Memory B cell (primary cell): ENCODE data around the gene UBASH3B.
"Not testable (repeated sequence)": the region's sequence is repeated elsewhere in the genome, so short reads cannot be mapped to it uniquely, and the experiment has no call there.

Experiments used
- ATAC-seq: fragments of 150-1000 bp; cut with Tn5 transposase; 2 replicates; pipeline ENCODE4 v1.10.0; 2021; ENCODE audit warnings: low read depth, mild to moderate bottlenecking, moderate library complexity
- DNase-seq, 2 donors: peaks; one replicate each; pipeline ENCODE4 v3.0.0; 2022; ENCODE audit warnings: low spot score in 2 of 2
- H3K27ac Mint-ChIP-seq: one replicate; pipeline ENCODE4 v1.8.0; 2022; ENCODE audit warnings: mild to moderate bottlenecking, moderate library complexity, mixed read lengths
- H3K27me3 Mint-ChIP-seq: one replicate; pipeline ENCODE4 v1.8.0; 2022; ENCODE audit warnings: mixed read lengths
- H3K36me3 Mint-ChIP-seq: one replicate; pipeline ENCODE4 v1.8.0; 2022; ENCODE audit warnings: mild to moderate bottlenecking, mixed read lengths
- H3K4me1 Mint-ChIP-seq: one replicate; pipeline ENCODE4 v1.8.0; 2022; ENCODE audit warnings: mixed read lengths
- H3K4me3 Mint-ChIP-seq: one replicate; pipeline ENCODE4 v1.8.0; 2022; ENCODE audit warnings: mild to moderate bottlenecking, moderate library complexity, mixed read lengths
- H3K9me3 Mint-ChIP-seq: one replicate; pipeline ENCODE4 v1.8.0; 2022; ENCODE audit warnings: mixed read lengths

The UBASH3B gene

GRCh38 chr11:122820158-122820557 is 164.6 kb downstream of the UBASH3B start:
- H3K4me1 Mint-ChIP-seq: peaks cover 10% of the 10 kb centered on the region
- H3K36me3 Mint-ChIP-seq: peaks cover 15% of the 10 kb centered on the region
- H3K4me3 Mint-ChIP-seq: no peak overlapping the region
- H3K27me3 Mint-ChIP-seq: peaks cover 3% of the 10 kb centered on the region
- DNase-seq: no peak
- no peak for ATAC-seq
- H3K9me3 Mint-ChIP-seq: peaks cover 7% of the 10 kb centered on the region
- H3K27ac Mint-ChIP-seq: no peak overlapping the region

DNA sequence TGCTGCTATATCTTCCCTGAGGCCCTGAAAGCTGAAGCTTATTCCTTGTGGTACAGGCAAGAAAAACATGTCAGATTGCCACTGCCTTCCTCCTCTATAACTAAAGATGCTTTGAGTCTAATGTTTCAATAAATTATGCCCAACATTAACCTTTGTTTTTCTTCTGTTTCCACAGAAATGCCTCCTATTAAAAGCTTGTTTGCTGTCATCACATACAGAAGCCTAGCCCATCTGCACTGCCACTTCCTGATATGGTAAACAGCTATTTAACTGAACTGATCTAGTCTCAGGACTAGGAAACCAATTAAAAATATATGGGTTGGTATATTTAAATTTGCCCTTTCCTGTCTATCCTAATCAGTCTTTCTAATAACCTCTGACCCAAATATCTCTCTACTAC is 165.6 kb downstream of the UBASH3B start:
- H3K4me3 Mint-ChIP-seq: no peak overlapping the region
- peaks cover 10% of the 10 kb centered on the region for H3K27me3 Mint-ChIP-seq
- peaks cover 7% of the 10 kb centered on the region for H3K9me3 Mint-ChIP-seq
- H3K4me1 Mint-ChIP-seq: peaks cover 12% of the 10 kb centered on the region
- H3K36me3 Mint-ChIP-seq: peaks cover 18% of the 10 kb centered on the region
- DNase-seq (no peak), ATAC-seq (no peak)
- H3K27ac Mint-ChIP-seq: no peak overlapping the region

DNA sequence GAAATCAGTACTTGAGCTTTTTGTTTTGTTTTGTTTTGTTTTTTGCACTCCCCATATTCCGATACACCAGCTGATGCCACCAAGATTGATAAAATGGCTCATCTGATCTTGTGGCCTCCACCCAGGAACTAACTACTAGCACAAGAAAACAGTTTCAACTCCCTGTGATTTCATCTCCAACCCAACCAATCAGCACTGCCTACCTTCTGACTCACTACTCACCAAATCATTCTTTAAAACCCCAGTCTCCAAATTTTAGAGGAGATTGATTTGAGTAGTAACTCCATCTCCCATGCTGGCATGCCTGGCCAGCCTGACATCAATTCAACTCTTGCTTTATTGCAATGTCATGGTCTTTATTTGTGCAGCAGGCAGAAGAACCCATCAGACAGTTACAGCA is 166.7 kb downstream of the UBASH3B start:
- ATAC-seq: no peak
- H3K36me3 Mint-ChIP-seq: peaks cover 13% of the 10 kb centered on the region

DNA sequence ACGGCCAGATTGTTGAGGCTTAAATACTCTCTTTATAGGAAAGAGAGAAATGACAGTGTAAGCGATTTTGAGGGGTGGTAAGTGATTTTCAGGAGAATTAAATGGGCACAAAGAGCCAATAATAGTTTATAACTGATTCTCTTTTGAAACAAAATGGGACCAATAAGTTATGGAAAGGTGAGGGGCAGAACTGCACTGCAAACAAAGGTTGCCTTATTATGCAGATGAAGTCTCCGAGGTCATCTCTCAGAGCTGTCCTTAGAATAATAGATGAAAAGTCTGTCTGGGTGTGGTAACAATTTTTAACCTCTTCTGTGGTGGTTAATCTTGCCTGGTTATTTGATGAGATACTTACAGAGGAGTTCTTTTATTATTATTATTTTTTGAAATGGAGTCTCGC is 168.0 kb downstream of the UBASH3B start:
- Mint-ChIP-seq H3K27me3 (peaks cover 12% of the 10 kb centered on the region), H3K36me3 (peaks cover 13% of the 10 kb centered on the region), H3K4me3 (no peak overlapping the region), H3K27ac (no peak overlapping the region), H3K9me3 (peaks cover 7% of the 10 kb centered on the region), H3K4me1 (peaks cover 7% of the 10 kb centered on the region)
- no peak for ATAC-seq
- no peak for DNase-seq

More for the DNA sequence above, 166.7 kb downstream of the UBASH3B start:
- H3K9me3 Mint-ChIP-seq: peaks cover 7% of the 10 kb centered on the region
- no peak for DNase-seq
- peaks cover 12% of the 10 kb centered on the region for H3K27me3 Mint-ChIP-seq
- H3K27ac Mint-ChIP-seq: peak overlapping the region; percentile 39
- peaks cover 7% of the 10 kb centered on the region for H3K4me1 Mint-ChIP-seq
- no peak overlapping the region for H3K4me3 Mint-ChIP-seq

- peaks cover 15% of the 10 kb centered on the region for H3K27me3 Mint-ChIP-seq
- not testable (repeated sequence) for H3K9me3 Mint-ChIP-seq, H3K27ac Mint-ChIP-seq
Observed at GRCh38 chr11:122829371-122829770, 173.8 kb downstream of the UBASH3B start.

DNA sequence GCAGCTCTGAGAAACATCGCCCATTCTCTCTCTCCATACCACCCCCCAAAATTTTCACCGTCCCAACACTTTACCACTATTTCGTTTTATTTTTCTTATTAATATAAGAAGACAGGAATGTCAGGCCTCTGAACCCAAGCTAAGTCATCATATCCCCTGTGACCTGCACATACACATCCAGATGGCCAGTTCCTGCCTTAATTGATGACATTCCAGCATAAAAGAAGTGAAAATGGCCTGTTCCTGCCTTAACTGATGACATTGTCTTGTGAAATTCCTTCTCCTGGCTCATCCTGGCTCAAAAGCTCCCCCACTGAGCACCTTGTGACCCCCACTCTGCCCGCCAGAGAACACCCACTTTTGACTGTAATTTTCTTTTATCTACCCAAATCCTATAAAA is 176.8 kb downstream of the UBASH3B start:
- not testable (repeated sequence) for H3K27ac Mint-ChIP-seq, DNase-seq, ATAC-seq, H3K27me3 Mint-ChIP-seq, H3K36me3 Mint-ChIP-seq, H3K9me3 Mint-ChIP-seq
- Mint-ChIP-seq H3K4me3 (peak overlapping the region; percentile 35), H3K4me1 (peaks cover 14% of the 10 kb centered on the region)

More at GRCh38 chr11:122829371-122829770, 173.8 kb downstream of the UBASH3B start:
- not testable (repeated sequence) for ATAC-seq, H3K36me3 Mint-ChIP-seq, H3K4me3 Mint-ChIP-seq, DNase-seq
- H3K4me1 Mint-ChIP-seq: peaks cover 15% of the 10 kb centered on the region

DNA sequence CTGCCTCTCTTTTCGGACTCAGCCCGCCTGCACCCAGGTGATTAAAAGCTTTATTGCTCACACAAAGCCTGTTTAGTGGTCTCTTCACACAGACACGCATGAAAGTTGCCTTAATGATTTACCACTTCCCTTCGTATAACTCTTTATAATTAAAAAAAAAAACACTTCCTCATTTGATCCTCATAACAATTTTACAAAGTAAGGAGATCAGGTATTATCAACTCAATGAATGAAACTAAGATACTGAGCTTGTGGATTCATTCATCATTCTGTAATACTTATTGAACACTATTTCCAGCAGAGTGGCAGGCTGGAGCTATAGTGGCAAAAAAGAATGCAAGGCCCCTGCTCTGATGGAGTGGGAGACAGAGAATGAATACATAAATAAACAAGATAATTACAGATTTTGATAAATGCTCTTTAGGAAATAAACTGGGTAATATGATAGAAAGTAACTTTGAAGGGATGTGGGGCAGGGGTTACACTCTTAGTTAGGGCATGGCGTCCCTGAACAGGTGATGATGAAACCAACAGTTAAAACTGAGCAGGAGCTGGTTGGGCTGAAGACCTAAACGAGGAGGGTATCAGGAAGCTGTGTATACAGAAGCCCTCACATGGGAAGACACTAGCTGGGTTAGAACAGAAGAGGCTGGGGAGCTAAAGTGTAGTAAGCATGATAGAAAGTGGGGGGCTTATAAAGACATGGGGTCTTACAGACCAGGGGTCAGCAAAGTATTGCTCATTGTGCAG is 177.4 kb downstream of the UBASH3B start:
- H3K4me1 Mint-ChIP-seq: peaks cover 19% of the 10 kb centered on the region
- H3K27me3 Mint-ChIP-seq: peaks cover 7% of the 10 kb centered on the region
- DNase-seq: no peak
- no peaks in the 10 kb centered on the region for H3K36me3 Mint-ChIP-seq
- H3K9me3 Mint-ChIP-seq: peaks cover 5% of the 10 kb centered on the region
- H3K27ac Mint-ChIP-seq: no peak overlapping the region
- peak overlapping the region; percentile 35 for H3K4me3 Mint-ChIP-seq
- ATAC-seq: peak; percentile 92

- no peak overlapping the region for H3K4me3 Mint-ChIP-seq
- DNase-seq (no peak), ATAC-seq (no peak)
- no peak overlapping the region for H3K27ac Mint-ChIP-seq
- H3K9me3 Mint-ChIP-seq: peaks cover 5% of the 10 kb centered on the region
- H3K36me3 Mint-ChIP-seq: no peaks in the 10 kb centered on the region
- peaks cover 7% of the 10 kb centered on the region for H3K27me3 Mint-ChIP-seq
- H3K4me1 Mint-ChIP-seq: peaks cover 22% of the 10 kb centered on the region
Observed at GRCh38 chr11:122833846-122834464, 178.4 kb downstream of the UBASH3B start.

GRCh38 chr11:122836916-122837315 is 181.4 kb downstream of the UBASH3B start:
- H3K9me3 Mint-ChIP-seq: peaks cover 5% of the 10 kb centered on the region
- no peak overlapping the region for H3K27ac Mint-ChIP-seq
- H3K27me3 Mint-ChIP-seq: peaks cover 4% of the 10 kb centered on the region
- peaks cover 21% of the 10 kb centered on the region for H3K4me1 Mint-ChIP-seq
- no peak overlapping the region for H3K4me3 Mint-ChIP-seq
- ATAC-seq (no peak), DNase-seq (no peak)
- H3K36me3 Mint-ChIP-seq: no peaks in the 10 kb centered on the region

DNA sequence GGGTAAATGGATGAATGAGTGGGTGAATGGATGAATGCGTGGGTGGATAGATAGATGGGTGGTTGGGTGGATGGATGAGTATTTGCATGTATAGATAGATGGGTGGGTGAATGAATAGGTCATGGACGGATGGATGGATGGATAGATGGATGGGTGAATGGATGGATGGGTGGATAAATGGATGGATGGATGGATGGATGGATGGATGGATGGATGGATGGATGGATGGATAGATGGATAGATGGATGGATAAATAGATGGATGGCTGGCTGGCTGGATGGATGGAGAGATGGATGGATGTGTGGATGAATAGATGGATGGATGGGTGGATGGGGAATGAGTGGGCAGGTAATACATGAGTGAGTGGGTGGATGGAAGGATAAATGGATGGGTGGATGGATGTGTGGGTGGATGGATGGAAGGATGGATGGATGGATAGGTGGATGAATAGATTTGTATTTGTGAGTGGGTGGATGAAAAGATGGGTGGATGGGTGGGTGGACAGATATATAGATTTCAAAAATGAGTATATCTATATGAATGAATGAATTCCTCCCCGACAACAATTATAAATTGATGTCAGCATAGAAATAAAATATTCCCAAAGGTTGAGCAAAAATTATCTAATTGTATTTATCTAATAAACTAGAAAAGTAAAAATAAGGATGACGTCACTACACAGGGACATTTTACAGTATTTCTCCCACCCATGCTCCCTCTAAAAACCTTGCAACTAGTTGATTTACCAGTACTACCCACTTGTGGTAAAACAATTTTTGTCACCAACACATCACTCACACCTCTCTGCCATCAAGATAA is 182.2 kb downstream of the UBASH3B start:
- no peak for ATAC-seq
- H3K4me3 Mint-ChIP-seq: no peak overlapping the region
- peaks cover 5% of the 10 kb centered on the region for H3K9me3 Mint-ChIP-seq
- H3K4me1 Mint-ChIP-seq: peaks cover 20% of the 10 kb centered on the region
- DNase-seq: no peak
- H3K27me3 Mint-ChIP-seq: peaks cover 4% of the 10 kb centered on the region
- H3K36me3 Mint-ChIP-seq: no peaks in the 10 kb centered on the region
- H3K27ac Mint-ChIP-seq: no peak overlapping the region

DNA sequence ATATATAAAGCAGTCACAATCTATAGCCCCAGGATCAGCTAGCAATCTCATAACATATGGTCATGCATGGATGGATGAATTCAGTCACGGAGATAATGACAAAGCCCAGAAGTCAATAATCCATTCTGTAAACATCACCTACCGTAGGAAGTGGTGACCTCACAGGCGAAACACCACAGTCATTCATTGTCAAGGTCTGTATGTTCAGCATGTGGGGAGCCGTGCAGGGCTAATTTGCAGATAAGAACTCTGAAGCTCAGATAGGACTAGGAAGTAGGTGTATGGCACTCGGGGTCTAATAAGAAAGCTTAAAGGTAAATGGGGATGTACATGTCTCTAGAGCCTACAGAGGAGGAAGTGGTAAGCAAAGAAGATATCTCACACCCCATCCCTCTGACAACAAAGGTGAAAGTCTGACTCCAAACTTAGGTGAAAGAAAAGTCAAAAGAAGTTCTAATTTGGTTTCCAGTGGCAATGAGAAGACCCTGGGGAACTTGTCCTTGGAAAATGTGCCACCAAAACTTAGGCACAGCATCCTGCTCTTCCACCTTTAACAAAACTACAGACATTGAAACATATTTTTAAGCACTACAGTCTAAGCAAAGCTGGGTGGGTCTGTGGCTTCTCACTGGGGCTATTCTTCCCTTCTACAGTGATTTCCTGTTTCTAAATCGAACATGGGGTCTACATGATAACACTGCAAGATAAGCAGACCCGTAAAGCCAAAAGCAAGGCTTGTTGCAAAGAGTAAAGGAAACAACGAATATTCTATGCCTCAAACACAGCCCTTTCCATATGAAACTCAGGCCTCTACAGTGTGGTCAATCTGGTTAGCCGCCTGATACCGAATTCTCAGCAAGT is 188.0 kb downstream of the UBASH3B start:
- peak in 1 of 2 donors; percentile 61 for DNase-seq
- H3K27ac Mint-ChIP-seq: peak overlapping the region; percentile 94
- ATAC-seq: peak; percentile 96
- H3K9me3 Mint-ChIP-seq: peaks cover 3% of the 10 kb centered on the region
- peaks cover 4% of the 10 kb centered on the region for H3K36me3 Mint-ChIP-seq
- H3K4me1 Mint-ChIP-seq: peaks cover 35% of the 10 kb centered on the region
- no peaks in the 10 kb centered on the region for H3K27me3 Mint-ChIP-seq
- peak overlapping the region; percentile 71 for H3K4me3 Mint-ChIP-seq

- Mint-ChIP-seq H3K9me3 (peaks cover 3% of the 10 kb centered on the region), H3K4me1 (peaks cover 54% of the 10 kb centered on the region), H3K27ac (no peak overlapping the region), H3K4me3 (no peak overlapping the region), H3K36me3 (peaks cover 4% of the 10 kb centered on the region), H3K27me3 (no peaks in the 10 kb centered on the region)
- DNase-seq (no peak), ATAC-seq (no peak)
Observed at GRCh38 chr11:122847466-122847865, 191.9 kb downstream of the UBASH3B start.

DNA sequence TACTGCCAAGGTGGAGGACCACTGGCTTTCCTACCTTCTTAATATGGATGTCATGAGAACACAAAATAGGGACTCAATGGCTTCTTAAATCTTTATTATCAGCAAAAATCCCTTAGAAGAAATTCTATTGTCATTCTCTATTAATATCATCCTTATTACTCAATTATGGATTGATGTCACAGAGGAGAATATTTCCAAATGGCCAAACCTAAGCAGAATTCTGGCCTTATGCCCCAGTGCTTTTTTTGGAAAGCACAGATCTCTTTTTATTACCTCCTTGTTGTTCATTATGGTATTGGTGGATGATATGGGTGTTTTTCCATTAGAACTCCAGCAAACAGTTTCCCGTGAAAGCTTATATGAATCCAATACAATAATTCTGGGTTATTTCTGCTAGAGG is 192.7 kb downstream of the UBASH3B start:
- Mint-ChIP-seq H3K36me3 (peaks cover 4% of the 10 kb centered on the region), H3K4me3 (no peak overlapping the region), H3K27ac (no peak overlapping the region), H3K27me3 (no peaks in the 10 kb centered on the region), H3K9me3 (peaks cover 3% of the 10 kb centered on the region), H3K4me1 (peaks cover 50% of the 10 kb centered on the region)
- no peak for ATAC-seq
- no peak for DNase-seq
